LoVo (cell line): ENCODE results near the gene HERC5.

Source experiments
- DNase-seq: peaks from one replicate; pipeline ENCODE4 v3.0.0-alpha.2; 2016; ENCODE audit warnings: low spot score

Gene HERC5

GRCh38 chr4:88522702-88523324 lies 65.9 kb downstream of the HERC5 start:
- DNase-seq = peak; percentile 37

GRCh38 chr4:88523325-88524129 lies 66.6 kb downstream of the HERC5 start, which contains the start of gene PYURF:
TSS of gene PYURF (minus strand) at chr4:88523776. CDS start at chr4:88523700, 76 bp downstream.
- DNase-seq = peak; percentile 93

DNA sequence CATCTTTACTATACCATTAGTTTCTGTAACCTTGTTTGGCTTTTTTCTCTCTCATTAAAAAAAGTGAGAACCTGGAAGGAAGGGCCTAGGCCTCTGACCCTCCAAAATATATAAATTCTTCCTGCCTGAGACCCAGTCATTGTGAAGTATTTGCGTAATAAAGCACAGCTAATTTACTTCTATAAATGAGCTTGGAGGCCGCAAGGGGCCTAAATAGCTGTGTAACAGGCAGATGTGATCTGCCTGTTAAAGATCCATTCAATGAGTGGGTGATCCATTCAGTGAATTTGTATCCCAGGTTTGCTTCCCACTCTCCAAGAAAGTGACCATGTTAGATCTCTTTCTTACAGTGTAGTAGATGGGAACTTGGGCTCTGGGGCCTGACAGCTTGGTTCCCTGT lies 67.3 kb downstream of the HERC5 start:
- DNase-seq = no peak

DNA sequence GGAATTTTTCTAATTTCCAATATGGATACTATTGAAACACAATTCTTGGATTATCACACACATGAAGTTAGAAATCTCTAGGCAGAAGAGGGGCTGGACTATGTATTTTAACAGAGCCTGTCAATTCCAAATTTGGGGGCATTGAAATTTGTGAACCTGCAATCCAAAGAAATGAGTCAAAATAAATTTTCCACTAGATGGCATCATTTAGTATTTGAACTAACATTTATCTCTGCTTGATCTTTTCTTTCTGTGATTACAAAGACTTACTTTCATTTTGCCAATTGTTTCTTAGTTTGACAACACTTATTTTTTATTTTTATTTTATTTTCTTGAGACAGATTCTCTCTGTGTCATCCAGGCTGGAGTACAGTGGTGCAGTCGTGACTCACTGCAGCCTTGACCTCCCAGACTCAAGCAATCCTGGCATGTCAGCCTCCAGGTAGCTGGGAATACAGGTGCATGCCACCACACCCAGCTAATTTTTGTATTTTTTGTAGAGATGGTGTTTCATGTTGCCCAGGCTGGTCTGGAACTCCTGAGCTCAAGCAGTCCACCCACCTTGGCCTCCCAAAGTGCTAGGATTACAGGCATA lies 69.4 kb downstream of the HERC5 start:
- no peak for DNase-seq

- no peak for DNase-seq
These were observed 70.9 kb downstream of the HERC5 start for GRCh38 chr4:88527787-88528186.

DNA sequence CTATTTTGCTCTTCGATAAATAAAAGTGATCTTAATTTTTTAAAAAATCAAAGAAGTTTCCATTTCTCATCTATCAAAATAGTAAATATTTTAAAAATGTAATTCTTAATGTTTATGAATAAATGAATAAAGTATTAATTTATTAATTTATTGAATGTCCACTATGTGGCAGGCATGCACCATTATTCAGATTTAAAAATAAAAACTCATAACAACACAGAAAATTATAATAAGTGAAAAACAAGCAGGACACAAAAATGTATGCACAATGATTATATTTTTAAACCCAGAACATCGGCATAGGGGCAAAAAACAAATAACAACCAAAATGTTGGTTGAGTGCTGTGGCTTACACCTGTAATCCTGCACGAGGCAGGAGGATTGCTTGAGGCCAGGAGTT lies 71.9 kb downstream of the HERC5 start:
- DNase-seq = no peak

DNA sequence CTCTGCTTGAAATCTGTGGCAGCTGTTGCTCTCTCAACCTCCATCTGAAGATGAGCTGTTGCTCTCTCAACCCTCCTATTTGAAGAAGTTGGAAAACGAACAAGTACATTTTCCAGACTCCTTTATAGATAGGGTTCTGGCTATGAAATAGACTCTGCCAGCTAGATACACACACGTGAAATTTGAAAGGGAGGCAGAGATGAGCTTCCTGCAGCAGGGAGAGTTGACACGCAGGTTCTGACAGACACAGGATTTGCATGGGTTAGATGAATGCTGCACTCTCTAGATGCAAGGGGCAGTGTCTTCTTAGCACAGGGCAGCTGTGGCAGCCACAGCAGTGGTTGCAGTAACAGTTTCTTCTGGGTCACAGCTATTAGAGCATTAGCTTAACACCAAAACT lies 74.6 kb downstream of the HERC5 start:
- DNase-seq = no peak

DNA sequence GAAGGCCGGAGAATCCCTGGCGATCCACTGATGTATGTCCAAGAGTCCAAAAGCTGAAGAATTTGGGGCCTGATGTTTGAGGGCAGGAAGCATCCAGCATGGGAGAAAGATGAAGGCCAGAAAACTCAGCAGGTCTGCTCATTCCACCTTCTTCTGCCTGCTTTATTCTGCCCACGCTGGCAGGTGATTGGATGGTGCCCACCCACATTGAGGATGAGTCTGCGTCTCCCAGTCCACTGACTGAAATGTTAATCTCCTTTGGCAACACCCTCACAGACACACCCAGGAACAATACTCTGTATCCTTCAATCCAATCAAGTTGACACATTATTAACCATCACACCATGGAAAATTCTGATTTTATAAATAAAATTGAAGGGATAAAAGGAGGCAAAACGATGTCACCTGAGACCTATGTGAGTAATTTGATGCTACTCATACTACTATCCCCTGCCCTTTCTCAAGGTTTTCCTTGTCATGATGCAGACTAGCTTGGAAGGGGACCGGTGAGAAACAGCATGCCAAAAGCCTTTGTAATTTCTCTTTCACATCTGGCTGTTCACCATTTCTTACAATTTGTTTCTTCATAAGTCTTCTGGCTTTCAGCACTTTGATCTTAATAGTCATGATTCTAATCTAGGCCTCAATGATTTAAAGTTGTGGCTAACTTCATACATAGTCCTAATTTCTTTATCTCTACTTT lies 76.3 kb downstream of the HERC5 start:
- no peak for DNase-seq

- no peak for DNase-seq
These were observed 77.2 kb downstream of the HERC5 start for GRCh38 chr4:88533937-88534750.

- DNase-seq = no peak
These were observed 78.3 kb downstream of the HERC5 start for GRCh38 chr4:88535090-88535755.

- no peak for DNase-seq
These were observed 80.8 kb downstream of the HERC5 start for GRCh38 chr4:88537709-88538108.

- DNase-seq = peak; percentile 35
These were observed 82.6 kb downstream of the HERC5 start for GRCh38 chr4:88539322-88540068.

GRCh38 chr4:88549815-88550214 lies 92.9 kb downstream of the HERC5 start:
- DNase-seq = no peak
